HCT116 (cell line): ENCODE data around the gene ELP1. TPM values are rescaled to one million over a fixed set of nuclear protein-coding genes. Genes with fewer than 3 reads are reported as not detected.
A peak's percentile ranks its signal among the peaks of the same experiment; 100 is the strongest.
"Not testable (repeated sequence)": the region's sequence is repeated elsewhere in the genome, so short reads cannot be mapped to it uniquely, and the experiment has no call there.

Experiments used
- ATAC-seq: fragments of 200-7000 bp; cut with Tn5 transposase; 2 replicates; pipeline ENCODE4 v1.9.1; 2020; ENCODE audit warnings: mild to moderate bottlenecking, moderate library complexity
- BruUV-seq: library from RNA; stranded (reverse); fragments of 400-500 nt; replicated peaks from 2 replicates; lab custom pipeline; 2021; lab: Mats Ljungman, UMichigan
- CTCF ChIA-PET: fragments of 300-600 bp; sonication (Branson Sonifier 250); formaldehyde crosslinking; loops from one replicate; lab custom pipeline; 2021; ENCODE audit warnings: antibody characterized with exemption; lab: Charles Lee
- POLR2A ChIA-PET: fragments of 300-600, 350-600 bp; sonication (Branson Sonifier 250); formaldehyde crosslinking; loops from one replicate; lab custom pipeline; 2021; ENCODE audit warnings: antibody characterized with exemption; lab: Charles Lee
- RAD21 ChIA-PET, 2 experiments: fragments of 300-600 bp; sonication (Branson Sonifier 250); formaldehyde crosslinking; loops; one replicate each; lab custom pipeline; 2023; ENCODE audit warnings: low total read pairs in 2 of 2; ENCODE audit not compliant: uncharacterized antibody in 2 of 2, unreplicated experiment in 2 of 2, low non-redundant PET in 1 of 2; lab: Charles Lee
- DNase-seq: peaks from one replicate; pipeline ENCODE4 v3.0.0-alpha.2; 2010; ENCODE audit warnings: low read depth, low spot score
- H2AFZ ChIP-seq: fragments of 200-600 bp; shearing (Covaris generic), sonication (generic); 2 replicates; pipeline ENCODE4 v1.6.1; 2017; ENCODE audit warnings: low read depth, mixed run types, mixed read lengths, antibody characterized with exemption, low read length; ENCODE audit not compliant: poor library complexity, severe bottlenecking
- H3K27ac ChIP-seq: 2 replicates; pipeline ENCODE4 v1.5.1; 2012; ENCODE audit warnings: low read depth, low read length
- H3K27me3 ChIP-seq: fragments of 200-600 bp; sonication (generic); 2 replicates; pipeline ENCODE4 v1.6.1; 2016; ENCODE audit warnings: mixed run types, low read length, mixed read lengths; ENCODE audit not compliant: insufficient read depth
- H3K36me3 ChIP-seq, 2 experiments: fragments of 200-500 bp in 1 of 2; fragments of 200-600 bp in 1 of 2; sonication (Bioruptor generic) in 1 of 2; sonication (generic) in 1 of 2; 2 replicates each; pipeline versions ENCODE4 v1.5.1 to v1.6.1; 2014 to 2016; ENCODE audit warnings: low read length in 2 of 2, inconsistent platforms in 1 of 2, mixed read lengths in 1 of 2, mixed run types in 1 of 2; ENCODE audit not compliant: insufficient read depth in 2 of 2, control insufficient read depth in 1 of 2
- H3K4me1 ChIP-seq, 2 experiments: fragments of 200-600 bp in 1 of 2; sonication (generic) in 1 of 2; 2 replicates each; pipeline versions ENCODE4 v1.5.1 to v1.6.1; 2012 to 2017; ENCODE audit warnings: low read length in 2 of 2, inconsistent platforms in 1 of 2, mild to moderate bottlenecking in 1 of 2, mixed read lengths in 1 of 2, mixed run types in 1 of 2, moderate library complexity in 1 of 2; ENCODE audit not compliant: insufficient read depth in 2 of 2, control insufficient read depth in 1 of 2
- H3K4me2 ChIP-seq: fragments of 200-600 bp; sonication (generic); 2 replicates; pipeline ENCODE4 v1.6.1; 2017; ENCODE audit warnings: mixed run types, low read length, mixed read lengths
- H3K4me3 ChIP-seq, 2 experiments: fragments of 200-600 bp in 1 of 2; sonication (generic) in 1 of 2; replicated peaks in 1 of 2; 2 replicates each; pipeline ENCODE4 v1.5.1; 2011 to 2016; ENCODE audit warnings: low read length in 2 of 2, control low read depth in 1 of 2, low read depth in 1 of 2, mild to moderate bottlenecking in 1 of 2, mixed read lengths in 1 of 2, mixed run types in 1 of 2
- H3K79me2 ChIP-seq: fragments of 200-600 bp; sonication (generic); 2 replicates; pipeline ENCODE4 v1.6.1; 2017; ENCODE audit warnings: mild to moderate bottlenecking, mixed run types, low read length, moderate library complexity, mixed read lengths; ENCODE audit not compliant: insufficient read depth
- H3K9ac ChIP-seq: fragments of 200-600 bp; sonication (generic); 2 replicates; pipeline ENCODE4 v1.6.1; 2016; ENCODE audit warnings: low read length, mixed read lengths
- H3K9me2 ChIP-seq: fragments of 200-600 bp; sonication (generic), shearing (Covaris generic); 2 replicates; pipeline ENCODE4 v1.6.1; 2017; ENCODE audit warnings: mixed run types, mild to moderate bottlenecking, moderate library complexity; ENCODE audit not compliant: insufficient read depth
- H3K9me3 ChIP-seq, 2 experiments: fragments of 200-500 bp in 1 of 2; fragments of 200-600 bp in 1 of 2; sonication (Bioruptor generic) in 1 of 2; sonication (generic) in 1 of 2; 2 replicates each; pipeline ENCODE4 v1.6.1; 2014 to 2017; ENCODE audit warnings: low read length in 2 of 2, mixed read lengths in 2 of 2, inconsistent platforms in 1 of 2, low read depth in 1 of 2, mild to moderate bottlenecking in 1 of 2, mixed run types in 1 of 2, moderate library complexity in 1 of 2; ENCODE audit not compliant: control insufficient read depth in 1 of 2, insufficient read depth in 1 of 2
- H4K20me1 ChIP-seq: fragments of 200-600 bp; sonication (generic), shearing (Covaris generic); 2 replicates; pipeline ENCODE4 v1.6.1; 2017; ENCODE audit warnings: mixed run types, mild to moderate bottlenecking, moderate library complexity; ENCODE audit not compliant: insufficient read depth
- CTCF ChIP-seq, 3 experiments: fragments of 200-600 bp in 1 of 3; sonication (generic) in 1 of 3; IDR thresholded peaks in 2 of 3; conservative IDR thresholded peaks in 1 of 3; 2 replicates each; pipeline ENCODE4 v1.5.1; 2012 to 2017; ENCODE audit warnings: low read depth in 2 of 3, low read length in 2 of 3, antibody characterized with exemption in 1 of 3, borderline replicate concordance in 1 of 3, control low read depth in 1 of 3, mild to moderate bottlenecking in 1 of 3, mixed read lengths in 1 of 3, mixed run types in 1 of 3, moderate library complexity in 1 of 3; ENCODE audit not compliant: insufficient read depth in 1 of 3
- ELF1 ChIP-seq: IDR thresholded peaks from 2 replicates; pipeline ENCODE4 v1.6.1; 2012; ENCODE audit warnings: low read depth, borderline replicate concordance
- RAD21 ChIP-seq: IDR thresholded peaks from 2 replicates; pipeline ENCODE4 v1.6.1; 2012; ENCODE audit warnings: low read depth, mild to moderate bottlenecking
- intact Hi-C: fragments of 100-400 bp; cut with micrococcal nuclease; formaldehyde crosslinking; loops from 2 replicates; pipeline ENCODE4 v1.10.0; 2022
- total RNA-seq: library from RNA; stranded (reverse); gene quantifications from one replicate; pipeline ENCODE4 v1.2.1, GENCODE V29; 2021; ENCODE audit not compliant: unreplicated experiment

ELP1 gene
- total RNA-seq, 1 experiment from 2014 or later: 28.8 TPM

GRCh38 chr9:108850293-108850897 lies 83.5 kb downstream of the ELP1 start:
- Histone ChIP-seq H3K4me3 (no peak overlapping the region), H3K36me3 (no peaks in the 10 kb centered on the region), H3K9me2 (peaks cover 5% of the 10 kb centered on the region; the same call in 1 of the 2 replicates), H4K20me1 (no peaks in the 10 kb centered on the region), H3K9ac (no peak overlapping the region), H3K79me2 (no peaks in the 10 kb centered on the region), H3K9me3 (no peaks in the 10 kb centered on the region), H3K27ac (no peak overlapping the region), H2AFZ (no peak overlapping the region), H3K27me3 (no peaks in the 10 kb centered on the region), H3K4me1 (no peaks in the 10 kb centered on the region), H3K4me2 (no peak overlapping the region)
- intact Hi-C loops: loop anchor here (1.0 to 10.0 kb wide), 3 partner anchors 102 to 552 kb away; partner anchors contain the start of gene EPB41L4B
- ATAC-seq (peak; percentile 67), DNase-seq (peak; percentile 10)
- ChIA-PET CTCF (interaction anchor here (0.8 to 3.4 kb wide), 2 partner anchors 104 to 348 kb away, joined by 3 to 8 read pairs; no protein-coding TSS in a partner anchor), POLR2A (no interaction called here), RAD21 (no interaction called here)
- BruUV-seq: no TSS peak
- peak; percentile 77 for TF ChIP-seq RAD21
- no peak for TF ChIP-seq ELF1
- TF ChIP-seq CTCF (IDR thresholded peaks at IDR 0.05 in 2 of 3, conservative IDR thresholded peaks at IDR 0.05 in 1 of 3; ENCODE audit: borderline replicate concordance in 1 of 3, insufficient read depth in 1 of 3, low read depth in 2 of 3, low read length in 2 of 3): peak; percentile 39 to 50 (median 44); a peak in 3 of 6 replicates

- POLR2A ChIA-PET, H3K4me2 ChIP-seq, RAD21 ChIA-PET, H3K9me3 ChIP-seq, H3K4me3 ChIP-seq, H3K36me3 ChIP-seq, H3K27me3 ChIP-seq, intact Hi-C loops, H3K4me1 ChIP-seq, H3K9ac ChIP-seq, H3K79me2 ChIP-seq, H2AFZ ChIP-seq, BruUV-seq, H3K27ac ChIP-seq, H4K20me1 ChIP-seq, ATAC-seq, DNase-seq, H3K9me2 ChIP-seq: not testable (repeated sequence)
- CTCF ChIA-PET: interaction anchor here (3.4 kb wide), 1 partner anchor 106 kb away, joined by 8 read pairs; no protein-coding TSS in a partner anchor
These were observed 85.6 kb downstream of the ELP1 start for GRCh38 chr9:108848296-108848695.
